HAP-1 (cell line): Measurements from ENCODE around the gene MAPT.

Experiments used
- DNase-seq, 2 experiments: peaks; one replicate each; pipeline ENCODE4 v3.0.0-alpha.2; 2016 to 2020; ENCODE audit warnings: low spot score in 2 of 2
- H3K27me3 ChIP-seq: fragments of 250-450 bp; sonication (Bioruptor Pico); 2 replicates; pipeline ENCODE4 v1.5.1; 2020; ENCODE audit warnings: low read depth, mild to moderate bottlenecking, moderate library complexity
- H3K36me3 ChIP-seq: fragments of 250-450 bp; sonication (Bioruptor Pico); replicated peaks from 2 replicates; pipeline ENCODE4 v1.5.1; 2020; ENCODE audit warnings: mild to moderate bottlenecking
- H3K4me1 ChIP-seq: fragments of 250-450 bp; sonication (Bioruptor Pico); 2 replicates; pipeline ENCODE4 v1.5.1; 2020; ENCODE audit warnings: mild to moderate bottlenecking
- H3K4me3 ChIP-seq: fragments of 250-450 bp; sonication (Bioruptor Pico); 2 replicates; pipeline ENCODE4 v1.5.1; 2020; ENCODE audit warnings: mild to moderate bottlenecking, moderate library complexity
- H3K9me3 ChIP-seq: fragments of 250-450 bp; sonication (Bioruptor Pico); 2 replicates; pipeline ENCODE4 v1.5.1; 2020; ENCODE audit warnings: mild to moderate bottlenecking, moderate library complexity
- in situ Hi-C: fragments of 300-500 bp; cut with MboI; formaldehyde crosslinking; loops from 3 replicates; pipeline ENCODE4 v1.14.3; 2020; ENCODE audit warnings: low sequenced_read_pairs, inconsistent platforms, mixed read lengths

MAPT gene

DNA sequence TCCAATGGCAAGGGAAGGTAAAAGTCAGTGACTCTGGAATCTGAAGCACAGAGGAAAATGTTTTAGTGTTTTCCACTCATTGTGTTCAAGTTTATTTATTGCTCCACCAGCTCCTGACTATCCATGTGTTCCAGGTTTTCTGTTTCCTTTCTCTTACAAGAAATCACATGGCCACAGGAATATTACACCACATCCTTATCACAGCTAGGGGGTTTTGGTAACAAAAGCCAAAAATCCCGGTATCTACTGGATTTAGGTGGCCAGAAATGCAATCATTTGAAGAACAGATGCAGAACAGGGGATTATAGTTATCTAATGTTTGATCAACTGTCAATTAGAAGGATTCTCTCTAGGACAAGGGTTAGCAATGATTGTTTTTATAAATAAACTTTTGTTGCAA is 152.6 kb downstream of the MAPT start:
- Histone ChIP-seq H3K4me1 (peaks cover 5% of the 10 kb centered on the region), H3K27me3 (no peaks in the 10 kb centered on the region), H3K9me3 (no peaks in the 10 kb centered on the region), H3K4me3 (no peak overlapping the region), H3K36me3 (peaks cover 62% of the 10 kb centered on the region)
- in situ Hi-C loops: no loop called here
- DNase-seq: no peak

GRCh38 chr17:46047398-46047797 is 153.0 kb downstream of the MAPT start:
- no peaks in the 10 kb centered on the region for H3K9me3 ChIP-seq
- no peaks in the 10 kb centered on the region for H3K27me3 ChIP-seq
- no peak for DNase-seq
- H3K4me3 ChIP-seq: no peak overlapping the region
- H3K36me3 ChIP-seq: peaks cover 59% of the 10 kb centered on the region
- in situ Hi-C loops: no loop called here
- H3K4me1 ChIP-seq: peaks cover 9% of the 10 kb centered on the region

- H3K4me3 ChIP-seq: no peak overlapping the region
- DNase-seq: no peak
- peaks cover 11% of the 10 kb centered on the region for H3K4me1 ChIP-seq
- no peaks in the 10 kb centered on the region for H3K9me3 ChIP-seq
- H3K36me3 ChIP-seq: peaks cover 55% of the 10 kb centered on the region
- in situ Hi-C loops: no loop called here
- no peaks in the 10 kb centered on the region for H3K27me3 ChIP-seq
Measured at GRCh38 chr17:46047856-46048255, 153.5 kb downstream of the MAPT start.

DNA sequence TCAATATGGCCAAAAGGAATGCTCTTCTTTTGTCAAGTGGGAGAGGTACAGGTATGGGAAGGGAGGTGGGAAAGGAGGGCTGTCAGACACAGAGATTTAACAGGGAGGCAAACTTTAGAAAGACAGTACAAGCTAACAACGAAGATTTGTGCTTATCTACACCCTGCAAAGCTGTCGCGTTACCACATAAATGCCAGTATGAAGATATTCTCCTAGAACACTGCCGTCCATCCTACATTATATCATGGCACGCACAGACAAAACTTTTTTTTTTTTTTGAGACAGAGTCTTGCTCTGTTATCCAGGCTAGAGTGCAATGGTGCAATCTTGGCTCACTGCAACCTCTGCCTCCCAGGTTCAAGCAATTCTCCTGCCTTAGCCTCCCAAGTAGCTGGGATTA is 155.3 kb downstream of the MAPT start:
- no peak for DNase-seq
- Histone ChIP-seq H3K4me3 (no peak overlapping the region), H3K4me1 (peaks cover 11% of the 10 kb centered on the region), H3K27me3 (no peaks in the 10 kb centered on the region), H3K9me3 (no peaks in the 10 kb centered on the region), H3K36me3 (peaks cover 42% of the 10 kb centered on the region)
- in situ Hi-C loops: loop anchor here (5.0 kb wide), 1 partner anchor 47 kb away; no protein-coding TSS in a partner anchor

DNA sequence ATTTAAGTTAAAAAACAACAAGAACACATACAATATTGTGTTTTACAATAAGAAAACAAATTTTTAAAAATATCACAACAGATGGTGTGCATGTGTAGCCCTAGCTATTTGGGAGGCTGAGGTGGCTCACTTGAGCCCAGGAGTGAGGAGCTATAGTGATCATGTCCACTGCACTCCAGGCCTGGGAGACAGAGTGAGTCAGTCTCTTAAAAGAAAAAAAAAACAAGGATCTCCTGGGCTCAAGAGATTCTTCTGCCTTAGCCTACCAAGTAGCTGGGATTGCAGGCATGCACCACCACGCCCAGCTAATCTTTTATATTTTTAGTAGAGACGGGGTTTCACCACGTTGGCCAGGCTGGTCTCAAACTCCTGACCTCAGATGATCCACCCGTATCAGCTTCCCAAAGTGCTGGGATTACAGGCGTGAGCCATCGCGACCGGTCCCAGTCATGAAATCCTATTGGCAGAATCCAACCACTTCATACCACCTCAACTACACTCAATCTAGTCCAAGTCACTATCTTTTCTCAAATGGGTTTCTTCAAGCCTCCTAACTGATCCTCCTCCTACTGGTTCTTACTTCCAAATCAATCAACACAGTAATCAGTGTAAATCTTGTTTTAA is 159.7 kb downstream of the MAPT start:
- no peak for DNase-seq
- no peaks in the 10 kb centered on the region for H3K27me3 ChIP-seq
- H3K4me3 ChIP-seq: no peak overlapping the region
- no peaks in the 10 kb centered on the region for H3K9me3 ChIP-seq
- H3K36me3 ChIP-seq: peaks cover 20% of the 10 kb centered on the region
- peaks cover 25% of the 10 kb centered on the region for H3K4me1 ChIP-seq
- in situ Hi-C loops: loop anchor here (5.0 kb wide), 1 partner anchor 52 kb away; no protein-coding TSS in a partner anchor

DNA sequence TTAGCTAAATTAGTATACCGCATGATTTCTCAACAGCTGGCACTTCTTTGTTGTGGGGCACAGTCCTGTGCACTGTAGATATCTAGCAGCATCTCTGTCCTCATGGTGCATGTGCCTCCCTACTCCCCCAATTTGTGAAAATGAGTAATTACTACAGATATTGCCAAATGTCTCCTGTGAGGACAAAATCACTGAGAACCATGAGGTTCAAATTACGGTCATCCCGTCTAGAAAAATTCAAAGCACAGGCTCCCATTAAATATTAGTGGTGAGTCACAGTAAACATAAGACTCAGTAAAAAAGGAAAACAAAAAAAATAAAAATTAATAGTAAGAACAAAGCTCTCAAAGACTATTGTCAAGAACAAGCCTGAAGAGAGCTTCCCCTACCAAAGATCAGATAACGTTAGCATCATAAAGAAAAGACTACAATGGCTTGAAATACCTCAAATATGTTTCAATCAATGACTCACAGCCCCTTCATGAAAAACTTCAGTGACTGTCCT is 162.5 kb downstream of the MAPT start:
- no peaks in the 10 kb centered on the region for H3K27me3 ChIP-seq
- peaks cover 16% of the 10 kb centered on the region for H3K36me3 ChIP-seq
- H3K4me1 ChIP-seq: peaks cover 21% of the 10 kb centered on the region
- H3K4me3 ChIP-seq: no peak overlapping the region
- H3K9me3 ChIP-seq: no peaks in the 10 kb centered on the region
- DNase-seq: peak in 1 of 2 experiments; percentile 64
- in situ Hi-C loops: no loop called here

GRCh38 chr17:46057366-46057765 is 163.0 kb downstream of the MAPT start:
- H3K36me3 ChIP-seq: peaks cover 16% of the 10 kb centered on the region
- H3K4me1 ChIP-seq: peaks cover 16% of the 10 kb centered on the region
- in situ Hi-C loops: no loop called here
- H3K27me3 ChIP-seq: no peaks in the 10 kb centered on the region
- no peaks in the 10 kb centered on the region for H3K9me3 ChIP-seq
- H3K4me3 ChIP-seq: no peak overlapping the region
- DNase-seq: no peak

GRCh38 chr17:46059486-46059885 is 165.1 kb downstream of the MAPT start:
- Histone ChIP-seq H3K4me3 (no peak overlapping the region), H3K9me3 (no peaks in the 10 kb centered on the region), H3K27me3 (no peaks in the 10 kb centered on the region), H3K4me1 (peaks cover 15% of the 10 kb centered on the region), H3K36me3 (peaks cover 29% of the 10 kb centered on the region)
- in situ Hi-C loops: no loop called here
- no peak for DNase-seq

- peaks cover 15% of the 10 kb centered on the region for H3K4me1 ChIP-seq
- H3K9me3 ChIP-seq: no peaks in the 10 kb centered on the region
- in situ Hi-C loops: no loop called here
- no peaks in the 10 kb centered on the region for H3K27me3 ChIP-seq
- no peak overlapping the region for H3K4me3 ChIP-seq
- peaks cover 36% of the 10 kb centered on the region for H3K36me3 ChIP-seq
- no peak for DNase-seq
Measured at GRCh38 chr17:46060461-46060860, 166.1 kb downstream of the MAPT start.

GRCh38 chr17:46061435-46061834 is 167.1 kb downstream of the MAPT start:
- Histone ChIP-seq H3K9me3 (no peaks in the 10 kb centered on the region), H3K4me1 (peaks cover 14% of the 10 kb centered on the region), H3K4me3 (no peak overlapping the region), H3K27me3 (no peaks in the 10 kb centered on the region), H3K36me3 (peaks cover 46% of the 10 kb centered on the region)
- DNase-seq: peak in 1 of 2 experiments; percentile 38
- in situ Hi-C loops: no loop called here

- H3K4me3 ChIP-seq: no peak overlapping the region
- DNase-seq: no peak
- in situ Hi-C loops: no loop called here
- H3K4me1 ChIP-seq: no peaks in the 10 kb centered on the region
- H3K27me3 ChIP-seq: no peaks in the 10 kb centered on the region
- no peaks in the 10 kb centered on the region for H3K9me3 ChIP-seq
- peaks cover 53% of the 10 kb centered on the region for H3K36me3 ChIP-seq
Measured at GRCh38 chr17:46063241-46063640, 168.9 kb downstream of the MAPT start.

DNA sequence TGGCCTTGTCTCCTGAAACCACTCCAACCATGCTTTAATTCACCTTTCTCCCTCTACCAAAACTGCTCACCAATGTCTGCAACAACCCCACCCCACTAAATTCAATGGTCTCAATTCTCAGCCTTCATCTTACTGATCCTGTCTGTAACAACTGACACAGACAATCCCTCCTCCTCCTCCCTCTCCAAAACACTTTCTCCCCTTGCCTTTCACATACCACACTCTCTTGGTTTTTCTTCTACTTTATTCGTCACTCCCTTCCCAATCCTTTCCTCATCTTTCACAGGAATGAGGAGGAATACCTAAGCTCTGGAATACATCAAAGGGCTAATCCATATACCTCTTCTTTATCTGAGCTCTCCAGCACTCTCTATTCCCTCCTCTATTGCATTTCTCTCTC is 170.1 kb downstream of the MAPT start:
- Histone ChIP-seq H3K9me3 (no peaks in the 10 kb centered on the region), H3K4me3 (no peak overlapping the region), H3K27me3 (no peaks in the 10 kb centered on the region), H3K4me1 (no peaks in the 10 kb centered on the region), H3K36me3 (peaks cover 53% of the 10 kb centered on the region)
- in situ Hi-C loops: no loop called here
- no peak for DNase-seq

DNA sequence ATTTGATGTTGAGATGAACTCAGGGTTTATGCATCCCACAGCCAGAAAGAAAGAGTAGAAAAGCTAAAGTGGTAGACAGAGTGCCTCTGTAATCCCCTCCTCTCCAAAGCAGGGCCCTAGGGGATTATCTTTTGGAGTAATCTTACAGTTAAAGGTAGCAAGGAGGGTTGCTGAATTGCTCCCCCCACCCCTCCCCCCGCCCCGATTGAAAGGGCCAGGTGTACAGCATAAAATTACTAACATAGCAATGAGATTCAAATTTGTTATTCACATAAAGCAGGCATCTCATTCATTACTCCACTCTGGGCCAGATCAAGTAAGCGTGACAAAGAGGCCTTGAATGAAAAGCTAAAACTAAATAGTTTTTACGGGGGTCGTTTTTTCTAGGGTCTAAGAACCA is 177.4 kb downstream of the MAPT start:
- in situ Hi-C loops: no loop called here
- DNase-seq: peak; percentile 62 to 76
- Histone ChIP-seq H3K27me3 (no peaks in the 10 kb centered on the region), H3K36me3 (peaks cover 11% of the 10 kb centered on the region), H3K9me3 (no peaks in the 10 kb centered on the region), H3K4me3 (no peak overlapping the region), H3K4me1 (peaks cover 23% of the 10 kb centered on the region)

DNA sequence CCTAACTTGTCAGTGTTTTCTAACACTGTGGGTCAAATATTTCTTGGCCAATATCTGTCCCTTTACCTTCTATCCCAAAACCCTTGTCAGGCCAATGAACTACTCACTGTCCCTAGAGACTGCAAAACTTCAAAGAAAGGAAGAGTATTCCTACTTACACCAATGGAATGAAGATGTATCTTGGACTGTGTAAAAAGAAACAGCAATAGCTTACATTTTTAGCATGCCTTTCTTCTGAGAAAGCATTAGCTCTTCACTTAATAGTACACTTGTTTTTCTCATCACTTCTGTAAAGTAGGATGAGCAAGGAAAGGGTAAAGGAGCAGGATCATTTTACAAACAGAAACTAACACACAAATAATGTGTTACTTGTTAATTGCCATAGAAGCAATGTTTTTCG is 178.6 kb downstream of the MAPT start:
- Histone ChIP-seq H3K9me3 (no peaks in the 10 kb centered on the region), H3K4me1 (peaks cover 26% of the 10 kb centered on the region), H3K36me3 (peaks cover 4% of the 10 kb centered on the region; the same call in 1 of the 2 replicates), H3K27me3 (no peaks in the 10 kb centered on the region), H3K4me3 (no peak overlapping the region)
- DNase-seq: no peak
- in situ Hi-C loops: no loop called here

GRCh38 chr17:46074540-46074939 is 180.2 kb downstream of the MAPT start:
- H3K27me3 ChIP-seq: no peaks in the 10 kb centered on the region
- in situ Hi-C loops: no loop called here
- H3K9me3 ChIP-seq: no peaks in the 10 kb centered on the region
- H3K36me3 ChIP-seq: peaks cover 4% of the 10 kb centered on the region; the same call in 1 of the 2 replicates
- H3K4me3 ChIP-seq: no peak overlapping the region
- peaks cover 39% of the 10 kb centered on the region for H3K4me1 ChIP-seq
- DNase-seq: no peak
